Activated B cell treated with CpG ODN at 0.5 μM for 24 hours (primary cell): ENCODE results near the gene WNK2. TPM values are rescaled to one million over a fixed set of nuclear protein-coding genes. Genes with fewer than 3 reads are reported as not detected.
"Not testable (repeated sequence)": the region's sequence is repeated elsewhere in the genome, so short reads cannot be mapped to it uniquely, and the experiment has no call there.

Experiments used
- ATAC-seq: fragments of 200-7000 bp; cut with Tn5 transposase; one replicate; pipeline ENCODE4 v1.10.0; 2021; ENCODE audit warnings: low read depth, mild to moderate bottlenecking, moderate library complexity
- CTCF ChIA-PET: fragments of 350-600 bp; sonication (Branson Sonifier 250); formaldehyde crosslinking; loops from one replicate; lab custom pipeline; 2021; ENCODE audit warnings: antibody characterized with exemption; lab: Charles Lee
- POLR2A ChIA-PET: fragments of 350-600 bp; sonication (Branson Sonifier 250); formaldehyde crosslinking; loops from one replicate; lab custom pipeline; 2021; ENCODE audit warnings: antibody characterized with exemption; lab: Charles Lee
- DNase-seq: peaks from one replicate; pipeline ENCODE4 v3.0.0; 2022
- H3K27ac Mint-ChIP-seq: one replicate; pipeline ENCODE4 v1.8.0; 2020; ENCODE audit warnings: mixed read lengths
- H3K27me3 Mint-ChIP-seq: one replicate; pipeline ENCODE4 v1.8.0; 2021; ENCODE audit warnings: mixed read lengths
- H3K36me3 Mint-ChIP-seq: one replicate; pipeline ENCODE4 v1.8.0; 2021; ENCODE audit warnings: low read depth, mixed read lengths
- H3K4me1 Mint-ChIP-seq: one replicate; pipeline ENCODE4 v1.8.0; 2021; ENCODE audit warnings: mixed read lengths
- H3K4me3 Mint-ChIP-seq: one replicate; pipeline ENCODE4 v1.8.0; 2020; ENCODE audit warnings: mild to moderate bottlenecking, mixed read lengths
- H3K9me3 Mint-ChIP-seq: one replicate; pipeline ENCODE4 v1.8.0; 2020; ENCODE audit warnings: mixed read lengths
- CTCF ChIP-seq: fragments of 200-600 bp; IDR thresholded peaks from one replicate; pipeline ENCODE4 v1.8.0; 2022; ENCODE audit warnings: antibody characterized with exemption, mild to moderate bottlenecking
- intact Hi-C: fragments of 100-400 bp; cut with micrococcal nuclease; formaldehyde crosslinking; loops from one replicate; pipeline ENCODE4 v1.15.1; 2024
- total RNA-seq: library from RNA; stranded (reverse); gene quantifications from 2 replicates; pipeline ENCODE4 v1.2.3, GENCODE V29; 2022

WNK2 gene
- total RNA-seq, 1 donor from 2014 or later: 0.24 TPM

GRCh38 chr9:93340091-93340490, 156.2 kb downstream of the WNK2 start:
- intact Hi-C loops: no loop called here
- CTCF ChIA-PET: no interaction called here
- peaks cover 2% of the 10 kb centered on the region for H3K36me3 Mint-ChIP-seq
- POLR2A ChIA-PET: no interaction called here
- no peak for TF ChIP-seq CTCF
- H3K4me1 Mint-ChIP-seq: no peaks in the 10 kb centered on the region
- DNase-seq (no peak), ATAC-seq (no peak)
- H3K4me3 Mint-ChIP-seq: no peak overlapping the region
- peaks cover 23% of the 10 kb centered on the region for H3K9me3 Mint-ChIP-seq
- no peak overlapping the region for H3K27ac Mint-ChIP-seq
- peaks cover 21% of the 10 kb centered on the region for H3K27me3 Mint-ChIP-seq

- H3K4me1 Mint-ChIP-seq, POLR2A ChIA-PET, intact Hi-C loops, H3K4me3 Mint-ChIP-seq, ATAC-seq, H3K27ac Mint-ChIP-seq, DNase-seq, H3K36me3 Mint-ChIP-seq: not testable (repeated sequence)
- Mint-ChIP-seq H3K9me3 (peaks cover 20% of the 10 kb centered on the region), H3K27me3 (peaks cover 32% of the 10 kb centered on the region)
- CTCF ChIA-PET: interaction anchor here (0.7 kb wide), 1 partner anchor 176 kb away, joined by 3 read pairs; no protein-coding TSS in a partner anchor
Observed at GRCh38 chr9:93341820-93342219, 157.9 kb downstream of the WNK2 start.

- CTCF ChIA-PET, DNase-seq, H3K4me3 Mint-ChIP-seq, ATAC-seq, H3K27ac Mint-ChIP-seq, intact Hi-C loops, H3K4me1 Mint-ChIP-seq, POLR2A ChIA-PET, H3K36me3 Mint-ChIP-seq: not testable (repeated sequence)
- Mint-ChIP-seq H3K27me3 (peaks cover 38% of the 10 kb centered on the region), H3K9me3 (peaks cover 18% of the 10 kb centered on the region)
Observed at GRCh38 chr9:93342428-93342827, 158.5 kb downstream of the WNK2 start.

GRCh38 chr9:93343663-93344062, 159.7 kb downstream of the WNK2 start:
- no peak overlapping the region for H3K4me3 Mint-ChIP-seq
- H3K27me3 Mint-ChIP-seq: peaks cover 48% of the 10 kb centered on the region
- no peaks in the 10 kb centered on the region for H3K36me3 Mint-ChIP-seq
- peaks cover 7% of the 10 kb centered on the region for H3K4me1 Mint-ChIP-seq
- no peak for ATAC-seq
- no peak for DNase-seq
- ChIA-PET CTCF (no interaction called here), POLR2A (no interaction called here)
- no peak overlapping the region for H3K27ac Mint-ChIP-seq
- no peak for TF ChIP-seq CTCF
- intact Hi-C loops: no loop called here
- peaks cover 10% of the 10 kb centered on the region for H3K9me3 Mint-ChIP-seq

GRCh38 chr9:93345643-93346230, 161.8 kb downstream of the WNK2 start:
- DNase-seq: no peak
- no peak for TF ChIP-seq CTCF
- peaks cover 7% of the 10 kb centered on the region for H3K4me1 Mint-ChIP-seq
- no peak overlapping the region for H3K4me3 Mint-ChIP-seq
- H3K27ac Mint-ChIP-seq: no peak overlapping the region
- intact Hi-C loops: no loop called here
- H3K27me3 Mint-ChIP-seq: peaks cover 51% of the 10 kb centered on the region
- ChIA-PET POLR2A (interaction anchor here (0.7 kb wide), 1 partner anchor 75 kb away, joined by 7 read pairs; no protein-coding TSS in a partner anchor), CTCF (no interaction called here)
- ATAC-seq: no peak
- no peaks in the 10 kb centered on the region for H3K36me3 Mint-ChIP-seq
- no peaks in the 10 kb centered on the region for H3K9me3 Mint-ChIP-seq

- ATAC-seq: no peak
- H3K4me1 Mint-ChIP-seq: peaks cover 7% of the 10 kb centered on the region
- peaks cover 46% of the 10 kb centered on the region for H3K27me3 Mint-ChIP-seq
- no peaks in the 10 kb centered on the region for H3K36me3 Mint-ChIP-seq
- TF ChIP-seq CTCF: no peak
- H3K27ac Mint-ChIP-seq: no peak overlapping the region
- POLR2A ChIA-PET: no interaction called here
- DNase-seq: no peak
- CTCF ChIA-PET: no interaction called here
- intact Hi-C loops: no loop called here
- H3K9me3 Mint-ChIP-seq: no peaks in the 10 kb centered on the region
- H3K4me3 Mint-ChIP-seq: peak overlapping the region; percentile 13
Observed at GRCh38 chr9:93346231-93347112, 162.5 kb downstream of the WNK2 start.

- H3K27ac Mint-ChIP-seq, H3K4me3 Mint-ChIP-seq, POLR2A ChIA-PET, ATAC-seq, H3K9me3 Mint-ChIP-seq, H3K4me1 Mint-ChIP-seq, DNase-seq, H3K36me3 Mint-ChIP-seq, intact Hi-C loops, CTCF ChIA-PET: not testable (repeated sequence)
- H3K27me3 Mint-ChIP-seq: peaks cover 46% of the 10 kb centered on the region
Observed at GRCh38 chr9:93347371-93347975, 163.5 kb downstream of the WNK2 start.
